BLaER1 (cell line): ENCODE data around the gene FBXO28.

ENCODE experiments used
- H3K27ac ChIP-seq: shearing (Covaris generic); formaldehyde crosslinking; 2 replicates; pipeline ENCODE4 v1.8.1; 2022
- H3K27me3 ChIP-seq: shearing (Covaris generic); formaldehyde crosslinking; 2 replicates; pipeline ENCODE4 v1.8.1; 2022
- H3K36me3 ChIP-seq: shearing (Covaris generic); formaldehyde crosslinking; 2 replicates; pipeline ENCODE4 v1.8.1; 2022
- H3K4me1 ChIP-seq: shearing (Covaris generic); formaldehyde crosslinking; 2 replicates; pipeline ENCODE4 v1.8.1; 2022
- H3K4me2 ChIP-seq: shearing (Covaris generic); formaldehyde crosslinking; 2 replicates; pipeline ENCODE4 v1.8.1; 2022
- H3K4me3 ChIP-seq: shearing (Covaris generic); formaldehyde crosslinking; 2 replicates; pipeline ENCODE4 v1.8.1; 2022
- H3K9ac ChIP-seq: shearing (Covaris generic); formaldehyde crosslinking; 2 replicates; pipeline ENCODE4 v1.8.1; 2022
- H3K9me3 ChIP-seq: shearing (Covaris generic); formaldehyde crosslinking; 2 replicates; pipeline ENCODE4 v1.8.1; 2022
- H4K20me1 ChIP-seq: shearing (Covaris generic); formaldehyde crosslinking; 2 replicates; pipeline ENCODE4 v1.8.1; 2022
- Cebpa-rat ChIP-seq: shearing (Covaris generic); IDR thresholded peaks from 2 replicates; pipeline ENCODE4 v1.8.1; 2022

The FBXO28 gene

DNA sequence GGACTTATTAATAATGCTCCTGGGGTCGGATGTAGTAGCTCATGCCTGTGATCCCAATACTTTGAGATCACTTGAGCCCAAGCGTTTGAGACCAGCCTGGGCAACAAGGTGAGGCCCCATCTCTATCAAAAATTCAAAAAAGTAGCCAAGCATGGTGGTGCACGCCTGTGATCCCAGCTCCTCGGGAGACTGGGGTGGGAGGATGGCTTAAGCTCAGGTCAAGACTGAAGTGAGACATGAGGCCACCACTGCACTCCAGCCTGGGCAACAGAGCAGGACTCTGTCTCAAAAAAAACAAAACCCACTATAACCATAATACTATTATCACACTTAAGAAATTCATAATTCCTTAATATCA lies 67.5 kb downstream of the FBXO28 start:
- no peaks in the 10 kb centered on the region for H3K9me3 ChIP-seq
- no peak overlapping the region for H3K4me3 ChIP-seq
- no peaks in the 10 kb centered on the region for H3K27me3 ChIP-seq
- TF ChIP-seq Cebpa-rat: no peak
- no peak overlapping the region for H3K9ac ChIP-seq
- H3K27ac ChIP-seq: no peak overlapping the region
- H3K4me1 ChIP-seq: peaks cover 42% of the 10 kb centered on the region
- H3K4me2 ChIP-seq: peak overlapping the region; percentile 86; the same call in 1 of the 2 replicates
- peaks cover 24% of the 10 kb centered on the region for H4K20me1 ChIP-seq
- peaks cover 15% of the 10 kb centered on the region for H3K36me3 ChIP-seq

DNA sequence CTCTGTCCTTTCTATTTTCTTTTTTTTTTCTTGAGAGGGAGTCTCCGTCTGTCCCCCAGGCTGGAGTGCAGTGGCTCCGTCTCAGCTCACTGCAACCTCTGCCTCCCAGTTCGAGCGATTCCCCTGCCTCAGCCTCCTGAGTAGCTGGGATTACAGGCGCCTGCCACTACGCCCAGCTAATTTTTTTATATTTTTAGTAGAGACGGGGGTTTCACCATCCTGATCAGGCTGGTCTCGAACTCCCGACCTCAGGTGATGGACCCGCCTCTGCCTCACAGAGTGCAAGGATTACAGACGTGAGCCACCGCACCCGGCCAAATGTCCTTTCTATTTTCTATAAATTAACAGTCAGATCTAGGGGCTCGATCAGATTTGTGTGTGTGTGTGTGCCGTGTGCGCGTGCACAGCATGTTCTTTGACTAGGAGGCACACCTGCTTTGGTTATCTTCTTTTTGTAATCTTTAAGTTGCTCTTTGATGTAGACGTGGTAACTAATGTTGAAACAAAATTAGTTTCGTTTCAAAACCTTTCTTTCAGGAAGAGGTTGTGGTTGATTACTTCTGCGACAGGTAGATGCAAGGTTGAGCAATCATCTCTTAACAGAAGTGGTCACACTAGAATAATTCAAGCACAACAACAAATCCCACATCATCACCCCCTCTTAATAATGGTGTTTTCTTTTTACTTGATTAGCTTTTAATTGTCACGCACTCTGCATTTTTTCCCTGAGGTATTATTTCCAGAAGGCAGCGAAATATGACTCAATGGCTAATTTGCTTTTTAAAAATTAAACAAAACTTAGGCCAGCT lies 68.3 kb downstream of the FBXO28 start:
- Histone ChIP-seq H3K4me2 (peak overlapping the region; percentile 86), H3K4me3 (peak overlapping the region; percentile 98)
- TF ChIP-seq Cebpa-rat: 0 out of 2 replicates have a peak, but pooled peaks have one; percentile 55

DNA sequence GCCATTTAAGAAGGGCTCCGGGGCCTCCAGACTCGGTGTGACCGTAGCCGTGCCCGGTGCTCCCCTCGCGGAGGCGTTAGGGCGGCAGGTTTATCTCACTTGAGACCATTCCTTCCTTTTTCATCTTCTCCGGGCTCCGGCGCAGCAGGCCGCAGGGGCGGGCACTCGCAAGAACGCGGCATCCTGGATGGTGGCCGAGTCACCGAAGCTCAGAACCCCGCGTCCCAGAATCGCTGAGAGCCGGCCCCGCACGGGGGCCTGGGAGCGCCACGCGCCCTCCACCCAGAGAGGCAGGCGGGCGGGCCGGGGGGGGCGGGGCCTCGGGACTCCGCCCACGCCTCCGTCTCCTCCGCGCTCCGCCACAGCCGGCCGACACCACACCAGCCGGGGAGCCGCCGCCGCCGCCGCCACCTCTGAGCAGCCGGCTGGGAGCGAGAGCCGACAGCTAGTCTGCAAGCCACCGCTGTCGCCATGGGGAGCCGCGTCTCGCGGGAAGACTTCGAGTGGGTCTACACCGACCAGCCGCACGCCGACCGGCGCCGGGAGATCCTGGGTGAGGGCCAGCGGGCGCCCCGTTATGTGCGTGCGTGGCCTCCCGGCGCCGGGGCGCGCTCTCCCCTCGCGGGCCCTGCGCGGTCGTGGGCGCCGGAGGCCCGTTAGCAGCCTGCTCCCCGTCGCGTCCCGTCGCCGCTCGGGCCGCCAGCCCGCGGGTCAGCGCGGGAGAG lies 69.1 kb downstream of the FBXO28 start, which contains the start of gene DEGS1:
DEGS1 (plus strand) TSS at position 375 of the 725 bp plus-strand sequence; CDS start at position 472, 97 bp downstream.
- H3K4me1 ChIP-seq: peaks cover 42% of the 10 kb centered on the region
- peak within 1 kb of the TSS; percentile 86 for H3K4me2 ChIP-seq
- peak within 1 kb of the TSS; percentile 91 for H3K27ac ChIP-seq
- TF ChIP-seq Cebpa-rat: no peak
- no peaks in the 10 kb centered on the region for H3K27me3 ChIP-seq
- H3K4me3 ChIP-seq: peak within 1 kb of the TSS; percentile 98
- H3K9ac ChIP-seq: peak within 1 kb of the TSS; percentile 94
- H4K20me1 ChIP-seq: peaks cover 28% of the 10 kb centered on the region
- H3K36me3 ChIP-seq: peaks cover 31% of the 10 kb centered on the region
- peaks cover 9% of the 10 kb centered on the region; the same call in 1 of the 2 replicates for H3K9me3 ChIP-seq

More for the DNA sequence above, 68.3 kb downstream of the FBXO28 start:
- Histone ChIP-seq H3K4me1 (peaks cover 42% of the 10 kb centered on the region), H3K27ac (peak overlapping the region; percentile 91), H4K20me1 (peaks cover 24% of the 10 kb centered on the region), H3K27me3 (no peaks in the 10 kb centered on the region), H3K9ac (peak overlapping the region; percentile 94), H3K9me3 (peaks cover 2% of the 10 kb centered on the region; the same call in 1 of the 2 replicates), H3K36me3 (peaks cover 23% of the 10 kb centered on the region)

DNA sequence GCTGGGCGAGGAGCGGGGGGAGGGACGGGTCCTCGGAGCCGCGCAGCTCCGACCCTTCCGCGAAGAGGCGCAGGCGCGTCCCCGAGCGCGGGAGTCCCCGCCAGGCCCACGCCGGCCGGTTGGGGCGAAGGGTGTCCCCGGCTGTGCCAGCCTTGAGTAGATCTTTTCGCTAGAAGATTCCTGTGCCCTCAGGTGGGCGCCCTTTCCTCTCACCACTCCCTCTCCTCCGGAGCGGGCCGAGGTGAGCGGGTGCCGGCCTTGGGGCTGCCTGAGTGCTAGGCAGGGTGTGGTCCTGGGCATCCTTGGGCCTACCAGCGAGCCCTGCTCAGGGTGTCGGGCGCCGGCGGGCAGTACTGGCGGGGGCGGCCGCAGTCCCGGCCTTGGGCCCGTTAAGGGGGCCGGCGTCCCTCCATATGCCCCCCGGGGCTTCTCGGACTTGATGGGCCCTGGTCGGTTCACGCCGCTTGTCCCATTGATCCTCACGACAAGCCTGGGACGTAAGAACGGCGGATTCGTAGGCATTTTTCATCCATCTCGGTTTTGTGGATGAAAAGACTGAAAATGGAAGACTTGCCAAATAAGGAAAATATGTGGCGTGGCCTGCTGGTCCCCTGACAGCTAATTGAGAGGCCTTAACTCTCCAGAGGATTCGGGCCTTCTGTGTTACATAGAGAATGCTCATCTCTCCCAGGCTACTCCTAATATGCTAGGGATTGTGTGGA lies 69.8 kb downstream of the FBXO28 start:
- Histone ChIP-seq H3K4me1 (peaks cover 42% of the 10 kb centered on the region), H3K36me3 (peaks cover 34% of the 10 kb centered on the region), H3K27me3 (no peaks in the 10 kb centered on the region), H3K4me2 (peak overlapping the region; percentile 86), H3K27ac (peak overlapping the region; percentile 91), H3K4me3 (peak overlapping the region; percentile 98), H3K9ac (peak overlapping the region; percentile 94), H3K9me3 (peaks cover 12% of the 10 kb centered on the region; the same call in 1 of the 2 replicates), H4K20me1 (peaks cover 35% of the 10 kb centered on the region)
- TF ChIP-seq Cebpa-rat: no peak

DNA sequence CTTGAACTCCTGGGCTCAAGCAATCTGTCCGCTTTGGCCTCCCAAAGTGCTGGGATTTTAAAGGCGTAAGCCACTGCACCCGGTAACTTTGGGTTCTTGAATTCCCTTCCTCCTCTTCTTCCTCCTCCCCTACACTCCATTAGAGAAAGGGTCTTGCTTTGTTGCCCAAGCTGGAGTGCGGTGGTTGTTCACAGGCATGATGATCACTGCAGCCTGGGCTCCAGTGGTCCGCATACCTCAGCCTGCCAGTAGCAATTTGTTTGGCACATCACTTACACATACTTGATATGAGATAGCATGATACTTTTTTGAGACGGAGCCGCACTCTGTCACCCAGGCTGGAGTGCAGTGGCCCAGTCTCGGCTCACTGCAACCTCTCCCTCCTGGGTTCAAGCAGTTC lies 71.3 kb downstream of the FBXO28 start:
- no peak overlapping the region for H3K4me3 ChIP-seq
- peaks cover 42% of the 10 kb centered on the region for H3K36me3 ChIP-seq
- H3K4me1 ChIP-seq: peaks cover 38% of the 10 kb centered on the region
- H3K9ac ChIP-seq: no peak overlapping the region
- no peak for TF ChIP-seq Cebpa-rat
- H3K27ac ChIP-seq: no peak overlapping the region
- peak overlapping the region; percentile 86 for H3K4me2 ChIP-seq
- no peaks in the 10 kb centered on the region for H3K27me3 ChIP-seq
- H4K20me1 ChIP-seq: peaks cover 50% of the 10 kb centered on the region
- peaks cover 12% of the 10 kb centered on the region; the same call in 1 of the 2 replicates for H3K9me3 ChIP-seq

DNA sequence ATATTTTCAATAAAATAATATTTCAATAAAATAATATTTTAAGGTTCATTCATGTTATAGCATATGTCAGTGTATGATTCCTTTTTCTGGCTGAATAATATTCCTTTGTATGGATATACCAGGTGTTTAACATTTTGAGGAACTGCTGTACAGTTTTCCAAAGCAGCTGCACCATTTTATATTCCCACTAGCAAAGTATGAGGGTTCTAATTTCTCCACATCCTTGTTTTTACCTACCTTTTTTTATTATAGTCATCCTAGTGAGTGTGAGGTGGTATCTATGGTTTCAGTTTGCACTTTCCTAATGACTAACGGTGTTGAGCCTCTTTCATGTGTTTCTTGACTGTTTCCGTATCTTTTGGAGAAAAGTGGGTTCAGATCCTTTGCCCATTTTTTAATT lies 74.4 kb downstream of the FBXO28 start:
- Histone ChIP-seq H3K9ac (no peak overlapping the region), H3K27me3 (no peaks in the 10 kb centered on the region), H3K4me2 (no peak overlapping the region), H3K36me3 (peaks cover 71% of the 10 kb centered on the region), H3K4me3 (no peak overlapping the region), H4K20me1 (peaks cover 56% of the 10 kb centered on the region), H3K9me3 (peaks cover 12% of the 10 kb centered on the region; the same call in 1 of the 2 replicates), H3K4me1 (peaks cover 24% of the 10 kb centered on the region), H3K27ac (no peak overlapping the region)
- TF ChIP-seq Cebpa-rat: no peak

DNA sequence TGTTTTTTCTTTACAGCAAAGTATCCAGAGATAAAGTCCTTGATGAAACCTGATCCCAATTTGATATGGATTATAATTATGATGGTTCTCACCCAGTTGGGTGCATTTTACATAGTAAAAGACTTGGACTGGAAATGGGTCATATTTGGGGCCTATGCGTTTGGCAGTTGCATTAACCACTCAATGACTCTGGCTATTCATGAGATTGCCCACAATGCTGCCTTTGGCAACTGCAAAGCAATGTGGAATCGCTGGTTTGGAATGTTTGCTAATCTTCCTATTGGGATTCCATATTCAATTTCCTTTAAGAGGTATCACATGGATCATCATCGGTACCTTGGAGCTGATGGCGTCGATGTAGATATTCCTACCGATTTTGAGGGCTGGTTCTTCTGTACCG lies 75.7 kb downstream of the FBXO28 start:
- no peak overlapping the region for H3K9ac ChIP-seq
- H3K4me2 ChIP-seq: no peak overlapping the region
- peaks cover 12% of the 10 kb centered on the region; the same call in 1 of the 2 replicates for H3K9me3 ChIP-seq
- no peak overlapping the region for H3K27ac ChIP-seq
- H3K36me3 ChIP-seq: peaks cover 83% of the 10 kb centered on the region
- H4K20me1 ChIP-seq: peaks cover 51% of the 10 kb centered on the region
- H3K4me1 ChIP-seq: peaks cover 19% of the 10 kb centered on the region
- TF ChIP-seq Cebpa-rat: no peak
- no peaks in the 10 kb centered on the region for H3K27me3 ChIP-seq
- no peak overlapping the region for H3K4me3 ChIP-seq

DNA sequence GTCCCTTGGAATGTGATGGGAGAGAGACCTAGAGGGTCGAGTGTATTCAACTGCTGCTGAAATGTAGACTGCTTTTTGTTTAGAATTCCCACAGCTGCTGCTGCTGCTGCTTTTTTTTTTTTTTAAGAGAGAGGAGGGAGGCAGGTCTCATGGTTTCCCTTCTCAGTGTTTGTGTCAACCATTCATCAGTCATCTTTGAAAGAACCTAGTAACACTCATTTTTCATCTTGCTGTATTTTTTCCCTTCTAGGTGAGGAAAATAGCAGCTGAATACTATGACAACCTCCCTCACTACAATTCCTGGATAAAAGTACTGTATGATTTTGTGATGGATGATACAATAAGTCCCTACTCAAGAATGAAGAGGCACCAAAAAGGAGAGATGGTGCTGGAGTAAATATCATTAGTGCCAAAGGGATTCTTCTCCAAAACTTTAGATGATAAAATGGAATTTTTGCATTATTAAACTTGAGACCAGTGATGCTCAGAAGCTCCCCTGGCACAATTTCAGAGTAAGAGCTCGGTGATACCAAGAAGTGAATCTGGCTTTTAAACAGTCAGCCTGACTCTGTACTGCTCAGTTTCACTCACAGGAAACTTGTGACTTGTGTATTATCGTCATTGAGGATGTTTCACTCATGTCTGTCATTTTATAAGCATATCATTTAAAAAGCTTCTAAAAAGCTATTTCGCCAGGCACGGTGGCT lies 78.3 kb downstream of the FBXO28 start:
- H3K9ac ChIP-seq: no peak overlapping the region
- peaks cover 10% of the 10 kb centered on the region; the same call in 1 of the 2 replicates for H3K9me3 ChIP-seq
- H3K4me1 ChIP-seq: no peaks in the 10 kb centered on the region
- H4K20me1 ChIP-seq: peaks cover 32% of the 10 kb centered on the region
- no peak for TF ChIP-seq Cebpa-rat
- no peak overlapping the region for H3K27ac ChIP-seq
- H3K27me3 ChIP-seq: no peaks in the 10 kb centered on the region
- no peak overlapping the region for H3K4me2 ChIP-seq
- no peak overlapping the region for H3K4me3 ChIP-seq
- H3K36me3 ChIP-seq: peaks cover 75% of the 10 kb centered on the region

DNA sequence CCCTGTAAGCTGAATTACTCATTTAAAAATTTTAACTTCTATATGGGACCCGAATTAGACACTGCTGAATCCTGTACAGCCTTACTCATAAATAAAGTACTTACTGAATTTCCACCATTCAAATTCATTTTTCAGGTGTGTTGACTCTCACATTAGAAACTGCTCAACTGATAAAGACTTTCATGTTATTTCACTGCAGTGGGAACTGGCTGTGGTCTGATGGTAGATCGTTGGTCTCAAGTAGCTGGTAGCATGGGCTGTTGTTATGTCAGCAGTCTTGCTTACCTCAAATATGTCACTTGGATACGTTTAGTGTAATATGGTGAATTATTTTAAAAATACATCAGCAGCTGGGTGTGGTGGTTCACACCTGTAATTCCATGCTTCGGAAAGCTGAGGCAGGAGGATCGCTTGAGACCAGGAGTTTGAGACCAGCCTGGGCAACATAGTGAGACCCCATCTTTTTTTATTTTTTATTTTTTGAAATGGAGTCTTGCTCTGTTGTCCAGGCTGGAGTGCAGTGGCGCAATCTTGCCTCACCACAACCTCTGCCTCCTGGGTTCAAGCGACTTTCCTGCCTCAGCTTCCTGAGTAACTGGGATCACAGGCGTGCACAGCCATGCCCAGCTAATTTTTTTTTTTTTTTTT lies 79.5 kb downstream of the FBXO28 start:
- TF ChIP-seq Cebpa-rat: no peak
- Histone ChIP-seq H3K9ac (no peak overlapping the region), H3K36me3 (peaks cover 64% of the 10 kb centered on the region), H3K27ac (no peak overlapping the region), H3K4me3 (no peak overlapping the region), H3K9me3 (no peaks in the 10 kb centered on the region), H3K4me1 (no peaks in the 10 kb centered on the region), H3K4me2 (no peak overlapping the region), H3K27me3 (no peaks in the 10 kb centered on the region), H4K20me1 (peaks cover 24% of the 10 kb centered on the region)
